HG03521 (cell line): ENCODE measurements around the gene ALOXE3.

Experiments
- ATAC-seq: cut with Tn5 transposase; IDR thresholded peaks from one replicate; pipeline ENCODE4 v1.9.1; 2021; ENCODE audit warnings: mild to moderate bottlenecking, moderate library complexity; ENCODE audit not compliant: unreplicated experiment

ALOXE3 gene

GRCh38 chr17:8117980-8118768 is at the start of gene ALOXE3:
Gene ALOXE3, minus strand, starts transcription at chr17:8118514. Its CDS starts 524 bp downstream, at chr17:8117990.
- ATAC-seq: no peak

DNA sequence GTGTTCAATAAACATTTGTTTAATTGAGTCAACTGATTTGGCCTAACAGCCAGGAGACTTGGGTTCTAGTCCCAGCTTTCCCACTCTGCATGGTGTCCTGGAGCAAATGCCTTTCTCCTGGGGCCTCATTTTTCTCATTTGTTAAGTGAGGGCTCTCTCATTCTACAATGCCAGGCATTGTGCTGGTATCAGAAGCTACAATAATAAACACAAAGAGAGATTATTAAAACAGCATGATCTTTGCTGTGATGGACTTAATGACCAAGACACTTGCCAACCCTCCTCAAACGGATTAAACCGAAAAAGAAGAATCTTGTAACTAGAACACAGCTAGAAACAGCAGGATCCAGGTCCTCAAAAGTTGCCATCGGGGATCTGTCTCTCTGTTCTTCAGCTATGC is 49.2 kb upstream of the ALOXE3 start:
- no peak for ATAC-seq

DNA sequence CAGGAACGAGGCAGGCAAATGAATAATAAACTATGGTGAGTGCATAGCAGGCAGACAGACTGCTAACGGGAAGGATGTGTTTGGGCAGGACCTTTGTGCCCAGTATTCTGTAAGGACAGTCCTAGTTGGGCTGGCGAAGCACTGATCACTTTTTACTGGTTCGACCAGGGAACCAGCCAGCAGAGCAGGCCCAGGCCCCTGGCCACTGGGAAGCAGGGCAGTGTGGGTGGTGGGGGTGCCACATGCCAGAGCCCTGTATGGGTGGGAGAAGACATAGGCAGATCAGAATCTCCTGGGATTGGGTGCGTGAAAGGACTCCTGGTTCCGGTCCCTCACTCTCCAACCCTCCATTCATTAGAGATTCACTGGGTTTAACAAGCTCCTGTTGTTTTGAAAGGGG is 48.4 kb upstream of the ALOXE3 start:
- ATAC-seq: no peak

- no peak for ATAC-seq
Measured at GRCh38 chr17:8164815-8165131, 46.5 kb upstream of the ALOXE3 start.

- ATAC-seq: no peak
Measured at GRCh38 chr17:8163978-8164814, 45.9 kb upstream of the ALOXE3 start.

GRCh38 chr17:8162997-8163977 is 45.0 kb upstream of the ALOXE3 start:
- no peak for ATAC-seq

DNA sequence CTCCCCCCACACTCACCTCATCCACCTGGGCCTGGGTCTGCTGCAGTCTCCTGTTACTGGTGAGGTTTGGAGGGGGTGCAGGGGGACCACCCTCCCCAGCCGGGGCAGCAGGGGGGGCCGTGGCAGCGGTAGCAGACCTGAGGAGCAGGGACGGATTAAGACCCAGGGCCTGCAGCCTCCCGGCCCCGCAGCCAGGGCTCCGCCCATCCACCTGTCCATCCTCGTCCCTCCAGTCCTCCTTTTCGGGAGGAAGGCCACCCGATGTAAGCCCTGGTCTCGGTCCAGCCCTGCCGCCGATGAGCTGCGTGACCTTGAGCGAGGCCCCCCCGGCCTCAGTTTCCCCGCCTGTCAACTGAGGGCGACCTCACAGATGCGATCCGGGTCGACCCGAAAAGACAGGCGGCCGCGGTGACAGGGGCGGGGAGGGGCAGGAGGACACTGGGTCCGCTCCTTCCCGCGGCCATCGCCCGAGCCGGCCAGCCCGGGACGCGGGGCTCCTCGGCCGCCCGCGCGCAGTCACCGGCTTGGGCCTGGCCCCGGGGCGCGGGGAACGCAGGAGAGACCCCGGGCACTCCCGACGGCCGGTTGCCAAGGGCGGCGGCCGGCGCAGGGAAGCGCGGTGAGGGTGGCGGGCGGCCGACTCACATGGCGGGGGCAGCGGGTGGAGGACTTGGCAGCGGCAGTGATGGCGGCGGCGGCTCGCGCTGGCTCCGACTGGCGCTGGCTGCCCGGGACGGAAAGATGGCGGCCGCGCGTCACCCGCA is 44.1 kb upstream of the ALOXE3 start, which contains the start of gene VAMP2:
TSS of gene VAMP2 (minus strand) at position 716 of the 764 bp plus-strand sequence. CDS start at position 647, 69 bp downstream.
- peak; percentile 43 for ATAC-seq

- no peak for ATAC-seq
Measured at GRCh38 chr17:8161289-8162232, 43.2 kb upstream of the ALOXE3 start.

GRCh38 chr17:8160741-8161221 is 42.5 kb upstream of the ALOXE3 start:
- no peak for ATAC-seq

- ATAC-seq: no peak
Measured at GRCh38 chr17:8160224-8160577, 41.9 kb upstream of the ALOXE3 start.

- ATAC-seq: no peak
Measured at GRCh38 chr17:8159459-8160223, 41.3 kb upstream of the ALOXE3 start.

- ATAC-seq: no peak
Measured at GRCh38 chr17:8159032-8159400, 40.7 kb upstream of the ALOXE3 start.

- ATAC-seq: no peak
Measured at GRCh38 chr17:8158267-8159031, 40.1 kb upstream of the ALOXE3 start.

GRCh38 chr17:8156246-8156992 is 38.1 kb upstream of the ALOXE3 start:
- ATAC-seq: peak; percentile 76

- no peak for ATAC-seq
Measured at GRCh38 chr17:8155996-8156245, 37.6 kb upstream of the ALOXE3 start.

GRCh38 chr17:8155231-8155995 is 37.1 kb upstream of the ALOXE3 start:
- no peak for ATAC-seq
